CD14-positive monocyte (primary cell): ENCODE data around the gene RAPGEF6. TPM values are rescaled to one million over a fixed set of nuclear protein-coding genes. Genes with fewer than 3 reads are reported as not detected.

Experiments used
- DNase-seq, 3 donors: peaks; one replicate each; pipeline ENCODE4 v3.0.0-alpha.2; 2011 to 2022
- H2AFZ ChIP-seq: 2 replicates; pipeline ENCODE4 v1.6.0; 2012; ENCODE audit warnings: mild to moderate bottlenecking, low read depth, low read length, inconsistent platforms; ENCODE audit not compliant: insufficient read depth, poor library complexity, severe bottlenecking
- H3K27ac ChIP-seq, 2 donors: 1 replicate in 1 of 2; 2 replicates in 1 of 2; pipeline ENCODE4 v1.5.1; 2012 to 2013; ENCODE audit warnings: low read length in 2 of 2, control low read depth in 1 of 2, inconsistent platforms in 1 of 2, low read depth in 1 of 2, mild to moderate bottlenecking in 1 of 2
- H3K27me3 ChIP-seq, 2 donors: one replicate each; pipeline versions ENCODE4 v1.6.0 to v1.6.1; 2011 to 2013; ENCODE audit warnings: low read length in 2 of 2; ENCODE audit not compliant: control insufficient read depth in 2 of 2, insufficient read depth in 2 of 2
- H3K36me3 ChIP-seq, 2 donors: replicated peaks in 1 of 2; 1 replicate in 1 of 2; 2 replicates in 1 of 2; pipeline versions ENCODE4 v1.5.1 to v1.6.1; 2012 to 2013; ENCODE audit warnings: low read length in 2 of 2, control low read depth in 1 of 2, inconsistent platforms in 1 of 2, mild to moderate bottlenecking in 1 of 2; ENCODE audit not compliant: insufficient read depth in 2 of 2, control insufficient read depth in 1 of 2
- H3K4me1 ChIP-seq, 2 donors: 1 replicate in 1 of 2; 2 replicates in 1 of 2; pipeline versions ENCODE4 v1.5.1 to v1.6.1; 2012 to 2013; ENCODE audit warnings: low read length in 2 of 2, control low read depth in 1 of 2, inconsistent platforms in 1 of 2, mild to moderate bottlenecking in 1 of 2, moderate library complexity in 1 of 2; ENCODE audit not compliant: insufficient read depth in 2 of 2, control insufficient read depth in 1 of 2
- H3K4me2 ChIP-seq: replicated peaks from 2 replicates; pipeline ENCODE3; 2012; ENCODE audit warnings: low read length, moderate library complexity, mild to moderate bottlenecking; ENCODE audit not compliant: poor library complexity, severe bottlenecking; ENCODE audit errors: extremely low read depth
- H3K4me3 ChIP-seq, 3 experiments: fragments of 200-600 bp in 1 of 3; sonication (generic) in 1 of 3; replicated peaks in 1 of 3; 1 replicate in 2 of 3; 2 replicates in 1 of 3; pipeline ENCODE4 v1.5.1; 2011 to 2013; ENCODE audit warnings: low read length in 3 of 3, mild to moderate bottlenecking in 3 of 3, control low read depth in 2 of 3, low read depth in 2 of 3, inconsistent platforms in 1 of 3, moderate library complexity in 1 of 3
- H3K79me2 ChIP-seq: 2 replicates; pipeline ENCODE4 v1.6.0; 2012; ENCODE audit warnings: mild to moderate bottlenecking, control low read depth, inconsistent platforms, low read length, moderate library complexity; ENCODE audit not compliant: insufficient read depth
- H3K9ac ChIP-seq: 2 replicates; pipeline ENCODE4 v1.6.0; 2017; ENCODE audit warnings: low read length, mild to moderate bottlenecking; ENCODE audit not compliant: insufficient read depth, poor library complexity, severe bottlenecking
- H3K9me3 ChIP-seq, 2 donors: replicated peaks in 1 of 2; 1 replicate in 1 of 2; 2 replicates in 1 of 2; pipeline versions ENCODE4 v1.5.1 to v1.6.1; 2012 to 2013; ENCODE audit warnings: low read length in 2 of 2, control low read depth in 1 of 2; ENCODE audit not compliant: control insufficient read depth in 1 of 2, insufficient read depth in 1 of 2
- H4K20me1 ChIP-seq: 2 replicates; pipeline ENCODE4 v1.6.0; 2012; ENCODE audit warnings: mild to moderate bottlenecking, low read length, control low read depth, moderate library complexity; ENCODE audit not compliant: insufficient read depth
- H3K27ac Mint-ChIP-seq, 7 donors: one replicate each; pipeline ENCODE4 v1.8.0; 2020; ENCODE audit warnings: mild to moderate bottlenecking in 7 of 7, mixed read lengths in 7 of 7, moderate library complexity in 6 of 7, inconsistent platforms in 2 of 7
- H3K27me3 Mint-ChIP-seq, 3 donors: one replicate each; pipeline ENCODE4 v1.8.0; 2021 to 2022; ENCODE audit warnings: low read depth in 3 of 3, mild to moderate bottlenecking in 3 of 3, mixed read lengths in 3 of 3, moderate library complexity in 3 of 3, inconsistent platforms in 1 of 3
- H3K36me3 Mint-ChIP-seq, 2 donors: one replicate each; pipeline ENCODE4 v1.8.0; 2020; ENCODE audit warnings: mixed read lengths in 2 of 2, inconsistent platforms in 1 of 2, mild to moderate bottlenecking in 1 of 2
- H3K4me1 Mint-ChIP-seq: one replicate; pipeline ENCODE4 v1.8.0; 2020; ENCODE audit warnings: mild to moderate bottlenecking, mixed read lengths
- H3K4me3 Mint-ChIP-seq, 2 donors: one replicate each; pipeline ENCODE4 v1.8.0; 2020; ENCODE audit warnings: mild to moderate bottlenecking in 2 of 2, mixed read lengths in 2 of 2, moderate library complexity in 1 of 2
- H3K9me3 Mint-ChIP-seq, 7 donors: one replicate each; pipeline ENCODE4 v1.8.0; 2020 to 2022; ENCODE audit warnings: mixed read lengths in 7 of 7, mild to moderate bottlenecking in 6 of 7, moderate library complexity in 6 of 7, inconsistent platforms in 2 of 7
- CTCF ChIP-seq: fragments of 200-600 bp; IDR thresholded peaks from one replicate; pipeline ENCODE4 v1.8.0; 2022; ENCODE audit warnings: antibody characterized with exemption, mild to moderate bottlenecking
- whole genome bisulfite sequencing: methylation state at CpG from one replicate; pipeline ENCODE4 v1.1.5; 2013; ENCODE audit warnings: missing lambda C conversion rate; ENCODE audit not compliant: insufficient coverage; 5-methylcytosine and 5-hydroxymethylcytosine counted together
- intact Hi-C, 2 donors: fragments of 100-400 bp; cut with micrococcal nuclease; formaldehyde crosslinking; loops; one replicate each; pipeline versions ENCODE4 v1.15.0 to v1.15.1; 2023
- polyA plus RNA-seq, 3 donors: library from polyadenylated mRNA; depleted of rRNA in 1 of 3; unstranded in 2 of 3; stranded (reverse) in 1 of 3; fragments of 300-500 nt in 2 of 3; fragments of >200 nt in 1 of 3; fragmentation: Illumina TruSeq in 2 of 3; gene quantifications; 1 replicate in 2 of 3; 2 replicates in 1 of 3; pipeline ENCODE4 v1.2.3, GENCODE V29; 2012 to 2021

Gene RAPGEF6
- polyA plus RNA-seq, 3 donors, result 2.9 to 4.8 (median 4.8) TPM

- H2AFZ ChIP-seq, result no peak overlapping the region
- WGBS, result 100% methylated on average over 2 of the region's 7 CpGs
- Mint-ChIP-seq H3K27me3 (peaks cover 0 to 1% (median 0%) of the 10 kb centered on the region in 3 donors), H3K4me1 (no peaks in the 10 kb centered on the region), H3K9me3 (peaks cover 4 to 16% (median 15%) of the 10 kb centered on the region in 7 donors), H3K4me3 (no peak overlapping the region), H3K36me3 (peaks cover 14 to 17% of the 10 kb centered on the region in 2 donors), H3K27ac (no peak overlapping the region)
- H3K27me3 ChIP-seq, result no peaks in the 10 kb centered on the region
- H3K27ac ChIP-seq, result no peak overlapping the region
- no peak for DNase-seq
- no peak overlapping the region for H3K9ac ChIP-seq
- no peaks in the 10 kb centered on the region for H3K4me1 ChIP-seq
- intact Hi-C loops, result no loop called here
- no peak overlapping the region for H3K4me3 ChIP-seq
- TF ChIP-seq CTCF, result no peak
- no peak overlapping the region for H3K4me2 ChIP-seq
- peaks cover 4% of the 10 kb centered on the region for H3K79me2 ChIP-seq
- H3K9me3 ChIP-seq, result peaks cover 5 to 31% of the 10 kb centered on the region in 2 donors
- peaks cover 7% of the 10 kb centered on the region for H4K20me1 ChIP-seq
- H3K36me3 ChIP-seq, result peaks cover 0 to 19% of the 10 kb centered on the region in 2 donors
These were observed 64.3 kb downstream of the RAPGEF6 start for GRCh38 chr5:131570757-131571156.

- H3K27ac Mint-ChIP-seq, result no peak overlapping the region
- 95% methylated on average over 3 of the region's 4 CpGs for WGBS
These were observed 70.8 kb downstream of the RAPGEF6 start for GRCh38 chr5:131564229-131564652.

More at GRCh38 chr5:131564229-131564652, 70.8 kb downstream of the RAPGEF6 start:
- Mint-ChIP-seq H3K9me3 (no peaks in the 10 kb centered on the region), H3K27me3 (no peaks in the 10 kb centered on the region), H3K36me3 (peaks cover 26 to 30% of the 10 kb centered on the region in 2 donors), H3K4me3 (no peak overlapping the region), H3K4me1 (no peaks in the 10 kb centered on the region)
- Histone ChIP-seq H3K36me3 (peaks cover 4 to 21% of the 10 kb centered on the region in 2 donors), H3K27me3 (no peaks in the 10 kb centered on the region), H3K4me3 (no peak overlapping the region), H3K9me3 (no peaks in the 10 kb centered on the region), H3K4me2 (no peak overlapping the region), H3K4me1 (no peaks in the 10 kb centered on the region), H3K27ac (no peak overlapping the region), H2AFZ (no peak overlapping the region), H3K9ac (no peak overlapping the region), H4K20me1 (no peaks in the 10 kb centered on the region), H3K79me2 (peaks cover 3% of the 10 kb centered on the region)
- no peak for DNase-seq
- no peak for TF ChIP-seq CTCF
- intact Hi-C loops, result no loop called here
